HG03520 (cell line): ENCODE measurements around the gene NUP107.

Experiments
- ATAC-seq: cut with Tn5 transposase; IDR thresholded peaks from one replicate; pipeline ENCODE4 v1.9.1; 2021; ENCODE audit warnings: mild to moderate bottlenecking, moderate library complexity; ENCODE audit not compliant: unreplicated experiment

The NUP107 gene

DNA sequence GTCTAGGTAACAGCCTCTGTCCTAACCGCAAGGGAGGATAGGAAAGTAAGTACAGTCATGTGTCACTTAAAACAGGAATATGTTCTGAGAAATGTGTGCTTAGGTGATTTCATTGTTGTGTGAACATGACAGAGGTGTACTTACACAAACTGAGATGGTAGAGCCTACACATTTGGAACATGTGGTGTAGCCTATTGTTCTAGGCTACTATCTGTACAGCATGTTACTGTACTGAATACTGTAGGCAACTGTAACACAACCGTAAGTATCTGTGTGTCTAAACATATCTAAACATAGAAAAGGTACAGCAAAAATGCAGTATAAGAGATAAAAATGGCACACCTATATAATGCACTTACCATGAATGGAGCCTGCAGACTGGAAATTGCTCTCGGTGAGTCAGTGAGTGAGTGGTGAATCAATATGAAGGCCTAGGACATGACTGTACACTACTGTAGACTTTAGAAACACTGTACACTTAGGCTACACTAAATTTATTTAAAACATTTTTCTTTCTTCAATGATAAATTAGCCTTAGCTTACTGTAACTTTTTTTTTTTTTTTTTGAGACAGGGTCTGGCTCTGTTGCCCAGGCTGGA is 108.0 kb downstream of the NUP107 start:
- no peak for ATAC-seq
